Stimulated activated CD8-positive, alpha-beta memory T cell treated with anti-CD3 and anti-CD28 coated beads, Interleukin-7, amount 100 ng/mL, for 4 hours (primary cell): Measurements from ENCODE around the gene PTPRG.
"Not testable (repeated sequence)": the region's sequence is repeated elsewhere in the genome, so short reads cannot be mapped to it uniquely, and the experiment has no call there.

Source experiments
- DNase-seq, 2 donors: peaks; one replicate each; pipeline ENCODE4 v3.0.0-alpha.2; 2020; ENCODE audit warnings: low read depth in 2 of 2

Gene PTPRG

DNA sequence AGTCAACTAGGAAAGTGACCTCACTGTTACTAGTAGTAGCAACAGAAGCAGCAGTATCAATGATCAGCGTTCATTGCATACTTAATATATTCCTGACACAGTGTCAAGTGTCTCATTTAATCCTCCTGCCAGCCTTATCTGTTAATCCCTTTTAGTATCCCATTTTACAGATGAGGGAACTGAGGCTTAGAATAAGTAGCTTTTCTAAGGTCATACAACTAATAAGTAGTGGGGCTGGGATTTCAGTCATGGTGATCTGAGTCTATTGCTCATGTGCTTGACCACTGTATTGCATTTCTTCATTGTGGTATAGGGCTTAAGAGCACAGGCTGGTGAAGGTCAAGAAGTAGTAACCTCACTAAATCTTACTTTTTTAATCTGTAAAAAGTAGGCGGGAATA is 233.6 kb downstream of the PTPRG start:
- DNase-seq = no peak

DNA sequence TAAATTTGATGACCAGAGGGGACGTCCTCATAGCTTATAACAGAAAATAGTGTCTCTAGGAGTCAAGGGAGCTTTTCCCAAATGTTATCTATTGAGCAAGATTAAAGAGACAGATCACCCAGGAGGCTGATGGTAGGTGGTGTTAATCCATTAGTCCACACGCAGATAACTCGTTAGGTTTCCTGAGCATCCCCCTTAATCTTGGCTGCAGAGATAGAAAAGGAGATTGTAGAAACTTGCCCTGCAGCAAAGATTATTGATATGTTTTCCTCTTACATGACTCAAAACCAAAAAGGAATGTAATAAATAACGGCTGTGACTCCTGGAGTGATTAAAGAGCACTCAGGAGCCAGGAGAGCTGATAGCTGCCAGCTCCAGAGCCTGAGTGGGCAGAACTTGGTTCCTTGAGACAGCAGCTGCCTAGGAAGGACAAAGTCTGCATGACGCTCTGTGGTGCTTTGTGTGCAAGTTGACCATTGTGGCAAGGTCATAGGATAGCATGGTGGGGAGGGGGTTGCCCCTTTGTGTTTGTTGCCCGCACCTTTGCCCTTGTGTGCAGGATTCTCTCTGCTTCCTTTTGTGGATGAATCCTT is 234.8 kb downstream of the PTPRG start:
- DNase-seq = no peak

DNA sequence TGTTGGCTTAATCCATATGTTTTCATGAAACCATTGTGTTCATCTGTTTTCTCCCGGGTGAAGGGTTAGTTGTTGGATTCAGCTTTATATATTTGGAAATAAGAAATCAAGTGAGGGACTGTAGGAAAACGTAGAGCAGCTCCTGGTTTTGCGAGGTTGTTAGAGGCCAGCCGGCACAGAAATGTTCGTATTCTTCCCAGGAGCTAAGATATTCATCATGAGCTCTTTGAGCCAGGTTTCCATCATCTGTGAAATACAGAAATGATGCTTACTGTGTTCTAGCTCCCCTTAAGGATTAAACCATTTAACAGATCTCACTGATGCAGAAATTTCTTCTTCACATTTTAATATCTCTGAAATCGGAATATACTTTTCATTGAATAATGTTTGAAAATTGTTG is 235.5 kb downstream of the PTPRG start:
- DNase-seq = no peak

DNA sequence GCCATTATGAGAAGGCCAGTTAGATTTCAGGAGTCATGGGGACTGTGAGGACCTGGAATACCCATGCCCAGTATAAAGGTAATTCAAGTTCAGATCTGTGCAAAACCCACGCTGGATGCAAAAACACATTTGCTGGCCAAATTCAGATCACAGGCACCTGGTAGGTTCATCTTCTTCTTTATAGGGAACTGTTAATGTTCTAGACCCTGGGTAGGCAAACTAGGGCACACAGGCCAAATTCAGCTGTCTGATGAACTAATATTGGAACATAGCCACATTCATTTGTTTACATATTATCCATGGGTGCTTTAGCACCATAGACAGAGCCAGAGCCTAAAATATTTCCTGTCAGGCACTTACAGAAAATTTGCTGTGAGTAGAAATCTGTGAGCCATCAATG is 241.4 kb downstream of the PTPRG start:
- DNase-seq = no peak

DNA sequence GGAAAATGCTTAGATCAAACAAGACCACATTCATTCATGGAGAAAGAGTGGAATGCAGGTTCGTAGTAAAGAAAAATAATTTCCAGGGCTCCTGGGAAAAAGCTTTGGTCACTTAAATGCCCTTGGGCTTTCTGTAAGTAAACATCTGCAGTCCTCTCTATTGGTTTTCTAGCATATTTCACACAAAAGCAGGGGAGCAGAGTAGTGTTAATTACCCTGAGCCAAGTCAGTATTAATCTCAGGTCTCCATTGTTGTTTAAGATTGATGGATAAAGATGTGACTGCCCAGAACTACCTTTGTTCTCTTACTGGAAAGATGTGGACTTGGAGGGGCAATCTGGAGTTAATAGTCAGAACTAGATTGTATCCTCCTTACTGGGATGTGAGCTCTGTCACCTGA is 242.6 kb downstream of the PTPRG start:
- no peak for DNase-seq

DNA sequence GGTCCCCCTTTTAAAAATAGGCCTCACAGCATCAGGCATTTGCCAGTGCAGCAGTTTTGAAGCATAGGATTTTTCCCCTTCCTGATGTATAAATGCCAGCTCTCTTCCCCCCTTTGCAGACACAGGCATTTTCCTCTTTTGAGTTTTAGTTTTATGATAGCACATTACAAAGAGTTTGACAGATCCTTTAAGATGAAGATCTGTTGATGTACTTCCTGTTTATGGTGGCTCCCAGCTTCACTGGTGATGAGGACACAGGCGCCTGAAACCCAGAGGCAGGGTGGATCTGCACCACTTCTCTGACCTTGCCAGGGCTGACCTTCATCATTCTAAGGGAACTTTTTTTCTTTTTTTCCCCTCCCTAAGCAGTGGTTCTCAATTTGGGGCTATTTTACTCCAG is 243.4 kb downstream of the PTPRG start:
- DNase-seq = no peak

DNA sequence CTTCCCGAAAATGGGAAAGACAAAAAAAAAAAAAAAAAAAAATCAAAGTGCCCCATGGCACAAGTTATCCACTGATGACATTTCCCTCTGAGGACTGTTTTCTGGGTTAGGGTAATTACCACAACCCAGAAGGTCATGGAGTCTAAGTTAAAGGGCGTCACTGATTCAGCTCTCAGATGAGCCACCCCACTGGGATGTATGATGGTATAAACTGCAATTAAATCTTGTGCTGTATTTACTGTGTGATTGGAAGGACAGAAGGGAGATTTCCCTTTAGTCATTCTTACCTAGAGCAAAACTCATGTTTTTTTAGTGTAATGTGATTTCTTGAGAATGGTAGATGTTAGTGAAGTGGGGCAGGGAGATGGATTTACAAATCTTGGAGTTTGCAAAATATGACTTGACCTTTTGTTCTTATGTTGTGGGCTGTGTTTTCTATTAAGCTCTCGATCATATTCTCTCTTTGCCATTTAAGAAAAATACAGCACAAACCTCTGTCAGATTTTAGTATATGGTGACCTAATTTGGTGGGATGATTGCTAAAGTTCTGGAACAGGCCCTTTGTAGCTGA is 244.2 kb downstream of the PTPRG start:
- no peak for DNase-seq

DNA sequence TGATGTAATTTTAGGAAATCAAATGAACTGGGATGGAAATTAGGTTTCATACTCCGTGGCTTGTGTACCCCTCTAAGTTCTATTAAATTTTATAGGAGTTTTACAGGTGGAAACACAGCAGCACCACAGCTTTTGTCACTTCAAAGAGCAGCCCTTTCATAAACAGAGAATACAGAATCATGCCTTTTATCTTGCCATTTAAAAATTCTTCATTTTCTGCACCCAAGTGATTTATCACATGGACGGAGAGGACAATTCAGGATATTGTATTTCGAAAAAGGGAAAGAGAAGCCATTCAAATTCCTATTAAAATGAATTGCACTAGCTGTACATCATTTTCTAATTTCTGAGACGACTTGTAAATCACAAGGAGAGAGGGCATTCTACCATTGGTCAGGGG is 245.4 kb downstream of the PTPRG start:
- DNase-seq = no peak

DNA sequence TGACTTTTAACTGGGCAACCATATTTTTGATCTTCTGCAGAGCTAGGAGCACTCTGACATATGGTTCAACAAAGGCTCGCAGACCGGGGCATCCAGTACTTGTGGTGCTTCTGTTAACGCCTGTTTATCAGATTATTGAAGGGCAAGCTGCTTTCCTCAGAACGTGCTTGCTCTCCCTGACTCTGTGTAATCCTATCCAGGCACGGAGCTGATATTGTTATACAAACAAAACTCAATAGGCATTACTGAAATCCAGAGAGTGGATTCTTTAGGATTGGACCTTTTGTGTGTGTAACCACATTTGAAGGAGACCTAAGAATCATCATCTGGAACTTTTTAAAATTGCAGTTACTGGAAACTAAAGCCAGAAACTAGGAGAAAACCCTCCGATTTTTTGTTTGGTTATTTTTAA is 246.5 kb downstream of the PTPRG start:
- no peak for DNase-seq

DNA sequence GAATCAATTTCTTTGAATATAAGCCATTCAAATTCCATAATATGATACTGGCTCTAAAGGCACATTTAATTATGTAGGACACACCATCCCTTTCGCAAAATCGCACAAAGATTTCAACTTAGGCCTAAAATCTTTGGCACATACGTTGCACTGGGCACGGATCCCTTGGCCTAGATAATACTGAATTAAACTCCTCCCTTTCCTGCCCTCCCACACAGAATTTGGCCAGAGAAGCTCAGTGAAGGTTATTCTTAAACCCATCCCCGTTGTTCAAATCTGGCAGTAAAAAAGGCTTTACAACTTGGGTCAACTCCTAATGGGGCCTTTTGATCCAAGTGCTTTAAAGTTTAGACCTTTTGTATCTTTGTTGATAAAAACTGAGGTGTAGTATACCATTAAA is 247.2 kb downstream of the PTPRG start:
- DNase-seq = no peak

DNA sequence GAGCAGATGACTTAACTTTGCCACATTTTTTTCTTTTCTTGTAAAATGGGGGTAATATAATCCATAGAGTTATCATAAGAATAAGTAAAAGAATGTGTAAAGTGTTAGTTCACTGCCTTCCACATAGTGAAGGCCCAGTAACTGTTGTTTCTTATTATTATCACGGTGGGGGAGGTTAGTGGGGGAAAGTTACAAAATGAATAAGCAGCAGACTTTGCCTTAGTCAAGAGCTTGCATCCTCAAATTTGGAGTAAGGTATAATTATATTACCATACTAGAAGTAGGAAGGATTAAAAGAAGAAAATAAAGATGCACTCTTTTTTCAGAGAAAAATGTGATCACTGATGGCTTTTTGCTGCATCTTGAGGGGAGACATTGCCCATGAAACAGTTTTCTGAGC is 247.6 kb downstream of the PTPRG start:
- no peak for DNase-seq

DNA sequence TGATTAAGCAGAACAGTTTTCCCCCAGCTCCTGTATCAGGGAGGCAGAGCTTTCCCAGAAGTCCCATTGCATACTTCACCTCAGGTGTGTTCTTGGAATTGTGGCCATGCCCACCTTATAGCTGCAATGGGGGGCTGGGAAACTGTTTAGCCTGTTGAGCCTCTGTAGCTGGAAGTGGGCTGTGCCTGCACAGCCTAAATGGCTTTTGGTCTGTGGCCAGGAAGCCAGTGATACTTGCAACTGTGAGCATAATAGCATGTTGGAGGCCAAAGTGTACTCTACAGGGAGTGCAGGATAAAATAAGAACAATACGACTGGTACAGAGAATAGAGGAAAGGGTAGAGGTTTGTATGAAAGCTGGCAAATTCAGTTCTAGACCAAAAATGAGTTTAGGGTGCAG is 248.5 kb downstream of the PTPRG start:
- no peak for DNase-seq

DNA sequence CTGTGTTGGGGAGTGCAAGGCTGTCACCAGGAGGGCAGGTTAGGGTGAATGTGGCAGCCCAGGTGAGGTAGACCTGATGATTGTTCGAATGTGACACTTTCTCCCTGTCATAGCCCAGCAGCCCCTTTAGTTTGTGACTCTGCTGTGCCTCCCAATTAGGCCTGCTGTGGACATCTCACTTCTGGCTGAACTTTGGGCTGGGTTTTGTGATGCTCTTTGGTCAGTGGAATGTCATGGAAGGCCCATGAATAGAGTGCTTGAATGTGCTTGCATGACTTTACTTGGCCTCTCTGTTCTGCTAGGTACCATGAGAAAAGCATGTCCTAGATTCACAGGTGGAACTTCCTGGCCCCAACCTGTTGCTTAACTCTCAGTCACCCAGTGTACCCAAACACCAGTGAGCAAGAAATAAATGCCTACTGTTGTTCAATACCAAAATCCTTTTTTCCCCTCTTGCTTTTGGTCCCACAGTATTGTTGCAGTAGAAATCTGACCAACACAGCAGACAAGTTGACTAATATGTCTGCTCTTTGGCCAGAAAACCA is 249.7 kb downstream of the PTPRG start:
- no peak for DNase-seq

DNA sequence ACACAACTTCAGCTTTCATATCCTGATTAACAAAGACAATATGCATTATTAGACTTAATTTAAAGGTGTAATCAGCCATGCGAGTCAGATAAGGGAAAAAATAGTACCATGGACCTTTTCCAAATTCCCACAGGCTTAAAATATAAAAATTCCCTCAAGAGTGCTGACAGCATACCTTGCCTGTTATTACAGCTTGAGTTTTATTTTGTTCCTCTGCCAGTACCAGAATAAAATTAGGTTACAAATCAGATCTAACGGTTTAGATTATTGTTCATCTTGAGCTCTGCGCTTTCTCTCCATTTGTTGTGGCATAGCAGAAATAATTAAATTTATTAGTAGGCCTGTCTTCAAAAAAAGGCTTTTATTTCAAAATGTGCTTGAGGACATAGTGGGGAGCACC is 250.3 kb downstream of the PTPRG start:
- no peak for DNase-seq

DNA sequence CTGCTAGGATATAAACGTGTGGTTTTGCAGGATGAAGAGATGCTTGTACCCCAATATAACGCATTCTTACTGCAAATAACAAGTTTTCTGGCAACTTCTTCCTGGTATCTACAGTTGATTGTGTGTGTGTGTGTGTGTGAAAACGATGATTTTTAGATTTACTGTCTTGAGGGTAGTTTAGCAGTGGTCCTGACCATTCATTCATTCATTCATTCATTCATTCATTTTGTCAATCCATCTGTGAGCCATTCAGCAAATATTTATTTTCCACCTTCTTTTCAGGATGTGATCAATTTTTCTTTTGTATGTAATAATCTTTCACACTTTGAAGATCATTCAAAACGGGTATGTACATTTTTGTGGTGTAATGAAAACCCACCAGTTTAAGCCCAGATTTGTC is 250.7 kb downstream of the PTPRG start:
- DNase-seq = no peak

DNA sequence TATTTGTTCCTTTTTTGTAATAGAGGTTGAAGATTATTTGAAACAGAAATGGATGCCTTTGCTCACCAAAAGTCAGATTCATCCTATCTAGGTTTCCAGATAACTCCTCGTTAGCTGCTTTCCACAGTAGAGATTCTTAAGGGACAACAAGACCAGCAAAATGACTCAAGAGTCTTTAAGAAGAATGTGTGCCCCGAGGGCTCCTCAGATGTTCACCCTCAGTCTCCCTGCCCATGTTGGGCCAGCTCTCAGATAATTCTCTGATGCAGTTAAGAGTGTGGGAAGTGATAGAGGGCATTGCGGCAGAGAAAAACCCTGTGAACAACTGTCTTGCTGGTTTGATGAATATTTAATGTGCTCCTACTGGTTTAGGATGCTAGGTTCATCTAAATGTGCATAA is 251.1 kb downstream of the PTPRG start:
- DNase-seq = no peak

DNA sequence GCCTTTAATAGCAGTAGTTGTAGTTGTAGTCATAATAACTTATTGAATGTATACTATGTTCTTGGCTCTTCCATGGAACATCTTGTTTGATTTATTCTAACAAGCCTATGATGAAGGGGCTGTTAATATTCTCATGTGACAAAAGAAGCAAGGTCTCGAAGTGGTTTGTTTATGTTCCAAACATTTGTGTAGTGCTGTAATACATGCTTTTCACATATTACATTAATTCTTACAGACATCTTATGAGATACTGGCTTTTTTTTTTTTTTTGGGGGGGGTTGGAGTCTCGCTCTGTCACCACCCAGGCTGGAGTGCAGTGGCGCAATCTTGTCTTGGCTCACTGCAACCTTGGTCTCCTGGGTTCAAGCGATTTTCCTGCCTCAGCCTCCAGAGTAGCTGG is 252.3 kb downstream of the PTPRG start:
- DNase-seq = no peak

DNA sequence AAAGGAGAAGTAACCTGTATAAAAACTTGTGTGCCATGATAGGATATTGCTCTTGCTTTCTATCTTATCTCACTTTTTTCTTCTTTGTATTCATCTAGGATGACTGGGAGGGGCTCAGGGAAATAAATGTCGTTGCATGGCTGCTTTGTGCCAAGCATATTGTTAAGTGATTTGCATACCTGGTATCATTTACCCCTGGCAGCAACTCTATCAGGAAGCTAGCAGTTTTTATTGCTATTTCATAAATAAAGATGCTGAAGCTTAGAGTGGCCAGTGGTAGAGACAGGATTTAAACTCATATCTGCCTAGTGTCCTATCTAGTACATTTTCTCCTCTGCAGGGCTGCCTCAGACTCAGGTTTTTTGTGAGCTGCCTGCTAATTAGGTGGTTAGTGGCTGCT is 253.3 kb downstream of the PTPRG start:
- no peak for DNase-seq

DNA sequence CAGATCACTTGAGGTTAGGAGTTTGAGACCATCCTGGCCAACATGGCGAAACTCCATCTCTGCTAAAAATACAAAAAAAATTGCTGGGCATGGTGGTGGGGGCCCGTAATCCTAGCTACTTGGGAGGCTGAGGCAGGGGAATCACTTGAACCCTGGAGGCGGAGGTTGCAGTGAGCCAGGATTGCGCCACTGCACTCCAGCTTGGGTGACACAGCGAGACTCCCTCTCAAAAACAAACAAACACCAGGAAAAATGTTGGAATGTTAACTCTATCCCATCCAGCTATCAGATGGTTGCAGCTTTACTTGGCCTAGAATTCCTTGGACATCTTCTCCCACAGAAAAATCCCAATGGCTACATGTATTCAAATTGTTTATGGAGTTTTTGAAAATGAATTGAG is 254.9 kb downstream of the PTPRG start:
- not testable (repeated sequence) for DNase-seq

DNA sequence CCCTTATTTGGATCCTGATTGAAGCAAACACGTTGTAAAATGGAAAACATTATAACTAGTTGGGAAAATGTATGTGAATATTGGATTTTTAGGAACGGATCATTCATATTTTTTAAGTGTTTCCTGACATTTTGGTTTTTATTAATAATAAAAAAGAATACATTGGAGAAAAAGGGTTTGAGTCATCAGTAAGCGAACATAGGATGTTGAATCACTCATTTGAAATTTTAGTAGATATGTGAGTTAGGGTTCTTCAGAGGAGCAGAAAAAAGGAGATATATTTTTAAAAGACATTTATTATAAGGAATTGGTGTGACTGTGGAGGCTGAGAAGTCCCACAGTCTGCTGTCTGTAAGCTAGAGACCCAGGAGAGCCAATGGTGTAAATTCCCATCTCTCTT is 258.5 kb downstream of the PTPRG start:
- no peak for DNase-seq

DNA sequence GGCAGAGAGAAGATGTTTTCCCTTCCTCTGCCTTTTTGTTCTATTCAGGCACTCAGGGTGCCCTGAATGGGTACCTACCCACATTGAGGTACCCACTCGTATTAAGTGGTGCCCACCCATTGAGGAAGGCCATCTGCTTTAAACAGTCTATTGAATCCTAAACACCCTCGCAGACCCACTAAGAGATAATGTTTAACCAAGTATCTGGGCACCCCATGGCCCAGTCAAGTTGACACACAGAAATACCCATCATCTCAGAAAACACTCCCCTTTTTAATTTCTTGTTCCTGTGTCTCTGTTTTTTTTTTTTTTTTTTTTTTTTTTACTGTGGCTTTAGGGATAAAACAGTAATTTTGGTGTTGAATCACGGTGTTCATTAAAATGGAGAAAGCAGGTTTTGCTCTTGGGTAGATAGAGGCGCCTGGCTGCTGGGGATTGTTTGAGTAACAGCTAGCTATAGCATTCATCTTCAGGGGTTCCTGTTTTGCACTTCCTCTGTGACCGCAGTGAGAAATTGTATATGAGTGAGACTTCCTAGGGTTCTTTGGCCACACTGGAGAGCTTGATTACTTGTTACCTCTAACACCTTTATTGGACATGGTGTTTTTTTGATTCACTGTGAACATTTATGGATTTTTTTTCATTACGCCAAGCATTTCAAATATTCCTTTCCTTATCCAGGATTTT is 259.1 kb downstream of the PTPRG start:
- no peak for DNase-seq

DNA sequence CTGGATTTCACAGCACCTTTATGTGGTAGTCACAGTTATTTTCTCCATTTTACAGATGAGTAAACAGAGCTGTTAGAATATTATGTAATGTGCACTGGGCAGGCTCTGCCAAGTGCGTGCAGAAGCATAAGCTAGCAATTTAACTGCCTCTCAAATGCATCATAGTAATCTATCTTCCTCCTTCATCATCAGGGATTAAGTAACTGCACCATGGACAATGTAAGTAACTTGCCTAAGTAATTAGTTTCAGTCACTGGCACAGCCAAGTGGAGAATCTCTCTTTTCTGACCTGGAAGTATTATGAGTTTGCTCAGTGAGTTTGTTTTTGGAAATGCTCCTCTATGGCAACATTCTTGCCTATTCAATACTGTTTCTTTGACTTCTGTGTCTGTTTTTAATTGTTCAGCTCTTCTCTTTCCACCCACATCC is 260.5 kb downstream of the PTPRG start:
- no peak for DNase-seq

DNA sequence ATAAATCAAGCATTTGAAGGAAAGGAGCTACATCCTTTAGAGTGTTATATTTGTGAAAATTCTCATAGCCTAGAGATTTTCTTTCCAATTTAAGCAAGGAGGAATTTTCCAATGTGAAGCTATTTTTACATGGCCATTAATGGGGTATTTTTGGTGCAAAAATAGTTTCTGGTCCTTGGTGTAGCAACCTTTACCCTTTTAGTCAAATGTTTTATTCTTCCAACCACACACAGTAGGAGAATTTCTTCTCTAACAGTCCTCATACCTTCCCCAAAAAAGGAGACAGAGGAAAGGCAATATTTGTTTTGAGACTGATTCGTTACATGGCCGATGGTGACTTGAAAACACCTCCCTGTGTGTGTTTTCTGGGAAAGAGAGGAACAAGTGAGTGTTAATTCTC is 261.2 kb downstream of the PTPRG start:
- DNase-seq = no peak
